SK-N-SH treated with all-trans-retinoic acid at 6 μM for 48 hours (cell line): ENCODE measurements around the gene ESF1.

Source experiments
- BACH2 ChIP-seq: fragments of 250-450 bp; sonication (Bioruptor Pico); IDR thresholded peaks from 2 replicates; pipeline ENCODE4 v1.9.0; 2021; ENCODE audit warnings: mild to moderate bottlenecking, borderline replicate concordance
- CSDC2 ChIP-seq: fragments of 250-450 bp; sonication (Bioruptor Pico); IDR thresholded peaks from 2 replicates; pipeline ENCODE4 v1.5.0; 2020; ENCODE audit warnings: mild to moderate bottlenecking, moderate library complexity
- ISL1 ChIP-seq: fragments of 250-450 bp; sonication (Bioruptor Pico); IDR thresholded peaks from 2 replicates; pipeline ENCODE4 v2.1.2; 2022; ENCODE audit warnings: mild to moderate bottlenecking, moderate library complexity
- POU6F1 ChIP-seq: fragments of 250-450 bp; sonication (Bioruptor Pico); IDR thresholded peaks from 2 replicates; pipeline ENCODE4 v1.8.0; 2021; ENCODE audit warnings: low read depth, mild to moderate bottlenecking, moderate library complexity, borderline replicate concordance

ESF1 gene

GRCh38 chr20:13665709-13666395 is 118.9 kb downstream of the ESF1 start (continued):
- TF ChIP-seq POU6F1 (CRISPR knock-in tag) (no peak), BACH2 (CRISPR knock-in tag) (no peak), CSDC2 (CRISPR knock-in tag) (no peak), ISL1 (CRISPR knock-in tag) (no peak)
